HL-60/S4 treated with phorbol 12-myristate 13-acetate at 8.2 ng/mL for 4 days and 3 days (cell line): ENCODE measurements around the gene ARHGAP44.

Experiments
- in situ Hi-C: fragments of 300-500 bp; cut with MboI; formaldehyde crosslinking; loops from 2 replicates; pipeline ENCODE4 v1.15.0; 2022; ENCODE audit warnings: low sequenced_read_pairs

Gene ARHGAP44

GRCh38 chr17:12887088-12887487, 97.8 kb downstream of the ARHGAP44 start:
- in situ Hi-C loops, result no loop called here

DNA sequence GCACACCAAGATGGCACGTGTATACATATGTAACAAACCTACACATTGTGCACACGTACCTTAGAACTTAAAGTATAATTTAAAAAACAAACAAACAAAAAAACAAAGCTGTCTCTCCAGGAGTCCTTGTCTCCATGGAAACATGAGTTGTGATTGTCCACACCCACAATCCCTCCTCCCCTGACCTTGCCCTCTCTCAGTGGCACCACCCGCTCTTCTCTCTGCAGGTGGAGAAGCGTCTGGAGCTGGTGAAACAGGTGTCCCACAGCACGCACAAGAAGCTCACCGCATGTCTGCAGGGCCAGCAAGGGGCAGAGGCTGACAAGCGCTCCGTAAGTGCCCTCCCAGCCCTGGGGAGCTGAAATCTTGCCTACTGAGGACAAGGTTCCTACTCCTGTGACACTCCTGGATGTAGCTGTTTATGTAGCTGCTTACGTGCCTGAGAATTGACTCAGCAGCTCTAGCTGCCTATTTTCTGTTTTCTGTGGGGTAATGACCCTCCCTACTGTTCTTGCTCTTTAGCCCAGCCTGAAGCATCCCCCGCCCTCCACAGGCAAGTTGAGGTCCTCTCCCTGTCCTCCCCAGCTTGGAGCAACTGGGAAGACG, 107.0 kb downstream of the ARHGAP44 start:
- in situ Hi-C loops, result no loop called here

DNA sequence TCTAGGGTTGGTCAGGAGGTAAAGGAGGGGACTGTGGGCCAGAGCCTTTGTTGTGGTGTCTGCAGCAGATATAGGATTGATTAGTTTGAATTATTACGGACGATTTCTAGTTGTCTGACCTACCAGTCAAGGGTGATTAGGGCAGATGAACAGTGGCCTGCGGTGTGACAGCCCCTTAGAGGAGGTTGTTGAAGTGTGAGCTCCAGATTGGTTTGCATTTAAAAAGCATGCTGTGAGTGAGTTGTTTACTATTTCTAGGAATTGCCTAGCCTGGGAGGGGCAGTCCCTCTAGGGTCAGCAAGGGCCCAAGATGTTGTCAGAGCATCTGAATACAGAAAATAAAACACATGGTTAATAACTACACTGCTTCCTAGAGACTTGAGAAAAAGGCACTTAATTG, 108.8 kb downstream of the ARHGAP44 start:
- in situ Hi-C loops, result no loop called here

DNA sequence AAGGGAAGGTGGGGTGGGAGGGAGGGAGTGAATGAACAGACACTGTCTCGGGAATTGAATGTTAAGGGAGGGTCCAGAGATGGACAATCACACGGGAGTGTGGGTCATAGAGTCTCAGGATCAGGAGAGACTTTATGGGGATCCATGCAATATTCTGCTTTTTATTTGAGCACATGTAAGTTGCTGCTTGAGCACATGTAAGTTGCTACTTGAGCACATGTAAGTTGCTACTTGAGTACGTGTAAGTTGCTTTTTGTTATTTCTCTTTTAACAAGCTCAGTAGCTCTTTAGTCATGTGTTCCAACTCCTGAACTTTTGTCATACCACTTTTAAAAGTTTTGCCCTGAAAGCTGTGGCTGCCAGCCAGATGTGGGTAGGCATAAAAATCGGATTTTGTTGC, 110.3 kb downstream of the ARHGAP44 start:
- in situ Hi-C loops, result no loop called here

GRCh38 chr17:12900474-12900873, 111.2 kb downstream of the ARHGAP44 start:
- in situ Hi-C loops, result no loop called here

GRCh38 chr17:12902046-12902445, 112.7 kb downstream of the ARHGAP44 start:
- in situ Hi-C loops, result no loop called here

DNA sequence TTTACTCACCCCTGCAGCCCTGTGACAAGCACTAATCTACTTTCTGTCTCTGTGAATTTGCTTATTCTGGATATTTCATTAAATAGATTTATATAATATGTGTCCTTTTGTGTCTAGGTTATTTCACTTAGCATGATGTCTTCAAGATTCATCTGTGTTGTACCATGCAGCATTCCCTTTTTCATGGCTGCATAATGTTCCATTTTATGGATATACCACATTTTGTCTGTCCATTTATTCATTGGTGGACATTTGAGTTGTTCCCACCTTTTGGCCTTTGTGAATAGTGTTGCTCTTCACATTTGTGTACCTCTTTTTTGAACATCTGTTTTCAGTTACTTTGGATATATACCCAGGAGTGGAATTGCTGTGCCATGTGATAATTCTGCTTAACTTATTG, 118.2 kb downstream of the ARHGAP44 start:
- in situ Hi-C loops, result no loop called here

- in situ Hi-C loops, result no loop called here
These were observed 119.7 kb downstream of the ARHGAP44 start for GRCh38 chr17:12909046-12909445.

DNA sequence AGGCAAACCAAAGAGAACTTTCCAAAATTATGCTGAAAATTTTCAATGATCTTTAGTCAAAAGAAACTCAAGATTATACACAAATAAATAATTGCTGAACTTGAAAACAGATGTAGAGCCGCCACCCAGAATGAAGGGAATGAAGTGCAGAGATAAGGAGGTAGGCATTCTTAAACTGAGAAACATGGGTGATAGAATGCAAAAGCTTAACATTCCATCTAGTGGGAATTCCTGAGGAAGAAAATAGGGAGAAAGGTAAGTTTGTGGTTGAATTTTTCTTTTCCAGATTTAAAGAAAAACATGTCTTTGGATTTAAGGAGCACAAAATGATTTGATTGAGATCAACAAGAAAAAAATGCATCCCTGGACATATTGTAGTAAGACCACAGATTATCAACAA, 120.2 kb downstream of the ARHGAP44 start:
- in situ Hi-C loops, result no loop called here

DNA sequence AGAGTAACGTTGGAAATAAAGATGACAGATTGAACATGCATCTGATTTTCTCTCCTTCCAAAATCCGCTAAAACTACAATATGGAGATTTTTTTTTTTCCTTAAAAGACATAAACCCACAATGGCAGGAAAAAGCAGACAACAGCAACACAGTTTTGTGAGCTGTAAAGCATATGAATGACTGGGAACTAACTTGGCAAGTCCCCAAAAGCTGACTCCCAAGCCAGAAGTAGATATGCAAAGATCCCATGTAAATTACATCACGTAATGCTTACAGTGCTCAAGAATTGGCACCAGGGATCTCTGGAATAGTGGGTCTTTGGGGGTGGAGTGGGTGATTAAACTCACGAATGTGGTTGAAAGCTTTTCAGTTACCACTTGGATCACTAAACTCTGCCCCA, 121.9 kb downstream of the ARHGAP44 start:
- in situ Hi-C loops, result no loop called here

- in situ Hi-C loops, result no loop called here
These were observed 128.1 kb downstream of the ARHGAP44 start for GRCh38 chr17:12917399-12917798.

- in situ Hi-C loops, result no loop called here
These were observed 128.8 kb downstream of the ARHGAP44 start for GRCh38 chr17:12918142-12918541.

DNA sequence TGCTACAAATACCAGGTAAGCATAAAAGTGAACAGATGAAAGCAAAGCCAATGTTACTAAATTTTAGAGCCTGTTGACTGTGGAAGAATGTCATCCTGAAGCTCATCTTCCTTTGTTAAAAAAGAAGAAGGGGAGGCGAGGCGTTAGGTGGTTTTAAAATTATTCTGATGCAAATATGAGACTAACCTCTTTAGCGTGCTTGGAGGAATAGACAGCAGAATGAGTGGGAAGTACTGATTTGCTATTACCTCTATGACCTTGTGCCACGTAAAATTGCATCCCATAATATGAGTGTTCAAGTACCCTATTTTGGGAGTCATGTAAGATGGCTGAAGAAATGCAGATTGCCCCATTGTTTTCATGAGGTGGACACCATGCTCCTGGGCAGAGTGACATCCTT, 132.8 kb downstream of the ARHGAP44 start:
- in situ Hi-C loops, result no loop called here

GRCh38 chr17:12924614-12925013, 135.3 kb downstream of the ARHGAP44 start:
- in situ Hi-C loops, result no loop called here

- in situ Hi-C loops, result no loop called here
These were observed 137.7 kb downstream of the ARHGAP44 start for GRCh38 chr17:12927001-12927400.

DNA sequence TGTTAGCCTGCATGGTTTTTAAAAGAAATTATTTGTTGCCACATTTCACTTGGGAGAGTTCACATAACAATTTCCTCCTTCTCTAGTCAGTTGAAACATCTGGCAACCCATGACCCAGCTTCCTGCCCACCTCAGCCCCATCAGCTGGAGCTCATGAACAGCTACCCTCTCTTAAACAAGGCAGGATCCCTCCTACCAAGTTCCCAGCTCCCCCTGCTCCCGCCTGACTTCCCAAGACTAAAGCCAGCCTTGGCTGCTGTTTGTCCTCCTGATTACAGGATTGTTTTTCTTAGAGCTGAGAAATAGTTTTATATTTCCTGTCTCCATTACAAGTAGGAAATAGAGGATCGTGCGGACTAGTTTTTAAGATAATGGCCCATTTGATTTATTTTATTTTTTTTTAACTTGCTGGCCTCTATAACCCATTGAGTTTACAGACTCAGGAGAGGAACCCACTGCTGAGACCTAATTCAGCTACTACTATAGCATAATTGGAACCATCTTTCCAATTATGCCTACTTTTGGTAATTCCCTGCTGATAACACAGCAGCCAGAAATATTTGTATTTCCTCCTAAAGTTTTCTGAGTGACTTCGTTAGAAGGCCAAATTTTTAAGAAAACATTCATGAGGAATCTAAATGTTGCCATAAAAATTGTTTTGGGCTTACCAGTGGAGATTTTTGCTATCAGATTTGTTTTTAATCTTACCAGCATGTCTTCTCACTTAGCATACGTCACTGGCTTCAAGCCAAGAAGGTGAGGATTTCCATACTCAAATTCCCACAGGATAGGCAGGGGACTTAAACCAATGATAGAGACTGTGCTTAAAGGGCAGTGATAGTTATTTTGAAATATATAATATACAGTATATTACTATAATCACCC, 138.5 kb downstream of the ARHGAP44 start:
- in situ Hi-C loops, result no loop called here

- in situ Hi-C loops, result no loop called here
These were observed 139.4 kb downstream of the ARHGAP44 start for GRCh38 chr17:12928736-12929135.

DNA sequence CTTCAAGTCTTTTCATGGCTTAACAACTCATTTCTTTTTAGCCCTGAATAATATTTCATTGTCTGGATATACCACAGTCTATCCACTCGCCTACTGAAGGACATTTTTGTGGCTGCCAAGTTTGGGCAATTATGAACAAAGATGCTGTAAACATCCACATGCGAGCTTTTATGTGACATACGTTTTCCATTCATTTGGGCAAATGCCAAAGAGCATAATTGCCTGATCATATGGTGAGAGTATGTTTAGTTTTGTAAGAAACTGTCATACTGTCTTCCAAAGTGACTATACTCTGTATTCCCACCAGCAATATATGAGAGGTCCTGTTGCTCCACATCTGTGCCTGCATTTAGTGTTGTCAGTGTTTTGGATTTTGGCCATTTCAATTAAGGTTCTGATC, 147.2 kb downstream of the ARHGAP44 start:
- in situ Hi-C loops, result no loop called here

GRCh38 chr17:12940699-12941098, 151.4 kb downstream of the ARHGAP44 start:
- in situ Hi-C loops, result no loop called here

GRCh38 chr17:12947047-12947446, 157.7 kb downstream of the ARHGAP44 start:
- in situ Hi-C loops, result no loop called here

DNA sequence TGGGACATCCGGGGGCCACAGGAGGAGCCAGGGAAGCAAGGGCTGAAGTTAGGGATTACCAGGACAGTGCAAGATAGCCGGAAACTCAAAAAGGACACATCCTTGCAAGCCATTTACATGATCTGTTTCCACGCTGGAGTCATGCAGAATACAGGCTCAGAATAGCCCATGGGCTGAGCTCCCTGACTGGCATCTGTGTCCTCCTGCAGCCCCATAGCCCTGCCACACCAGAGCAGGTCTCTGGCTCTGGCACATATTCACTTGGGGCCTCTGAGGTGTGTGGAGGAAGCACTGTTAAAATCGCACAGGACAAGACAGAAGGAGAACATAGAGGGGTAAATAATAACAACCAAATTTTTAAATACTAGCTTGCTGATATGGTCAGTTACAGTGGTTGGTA, 162.7 kb downstream of the ARHGAP44 start:
- in situ Hi-C loops, result no loop called here

- in situ Hi-C loops, result no loop called here
These were observed 163.9 kb downstream of the ARHGAP44 start for GRCh38 chr17:12953156-12953555.
